WERI-Rb-1 (cell line): ENCODE results near the gene PRR18.
A peak's percentile ranks its signal among the peaks of the same experiment; 100 is the strongest.

Experiments
- DNase-seq: peaks from one replicate; pipeline ENCODE4 v3.0.0-alpha.2; 2020
- H3K27ac ChIP-seq: fragments of 250-450 bp; sonication (Bioruptor Pico); 2 replicates; pipeline ENCODE4 v1.5.1; 2020; ENCODE audit warnings: mild to moderate bottlenecking, moderate library complexity
- H3K27me3 ChIP-seq: fragments of 250-450 bp; sonication (Bioruptor Pico); 2 replicates; pipeline ENCODE4 v1.5.1; 2021; ENCODE audit warnings: mild to moderate bottlenecking, low read depth, moderate library complexity; ENCODE audit not compliant: insufficient read depth, severe bottlenecking
- H3K36me3 ChIP-seq: fragments of 250-450 bp; sonication (Bioruptor Pico); 2 replicates; pipeline ENCODE4 v1.5.1; 2020; ENCODE audit warnings: mild to moderate bottlenecking, moderate library complexity
- H3K4me3 ChIP-seq: 2 replicates; pipeline ENCODE4 v1.5.1; 2011; ENCODE audit warnings: low read depth, mild to moderate bottlenecking, control low read depth, low read length
- H3K9me3 ChIP-seq: fragments of 250-450 bp; sonication (Bioruptor Pico); 2 replicates; pipeline ENCODE4 v1.5.1; 2021; ENCODE audit warnings: mild to moderate bottlenecking, moderate library complexity; ENCODE audit not compliant: severe bottlenecking
- CTCF ChIP-seq: IDR thresholded peaks from 2 replicates; pipeline ENCODE4 v1.5.1; 2011; ENCODE audit warnings: low read depth, mild to moderate bottlenecking, control low read depth, inconsistent platforms, low read length

Gene PRR18

GRCh38 chr6:166308033-166308768 lies at the start of gene PRR18:
TSS of gene PRR18 (minus strand) at chr6:166308392. CDS start at chr6:166308142, 250 bp downstream.
- Histone ChIP-seq H3K27ac (peak within 1 kb of the TSS; percentile 60), H3K9me3 (no peaks in the 10 kb centered on the region)
- no peak for TF ChIP-seq CTCF

GRCh38 chr6:166355552-166355951 lies 47.4 kb upstream of the PRR18 start:
- no peak overlapping the region for H3K27ac ChIP-seq
- no peaks in the 10 kb centered on the region for H3K9me3 ChIP-seq
- no peaks in the 10 kb centered on the region for H3K27me3 ChIP-seq
- no peak overlapping the region for H3K4me3 ChIP-seq
- TF ChIP-seq CTCF = no peak
- no peaks in the 10 kb centered on the region for H3K36me3 ChIP-seq
- DNase-seq = no peak

More at GRCh38 chr6:166308033-166308768, at the start of gene PRR18:
- Histone ChIP-seq H3K27me3 (no peaks in the 10 kb centered on the region), H3K4me3 (peak within 1 kb of the TSS; percentile 72), H3K36me3 (no peaks in the 10 kb centered on the region)
- DNase-seq = peak; percentile 53

- peaks cover under 1% of the 10 kb centered on the region for H3K9me3 ChIP-seq
- no peaks in the 10 kb centered on the region for H3K27me3 ChIP-seq
- H3K27ac ChIP-seq = no peak overlapping the region
- no peak for DNase-seq
- TF ChIP-seq CTCF = no peak
- H3K4me3 ChIP-seq = no peak overlapping the region
- no peaks in the 10 kb centered on the region for H3K36me3 ChIP-seq
Measured at GRCh38 chr6:166354965-166355364, 46.8 kb upstream of the PRR18 start.

GRCh38 chr6:166354143-166354542 lies 46.0 kb upstream of the PRR18 start:
- DNase-seq = no peak
- no peak for TF ChIP-seq CTCF

GRCh38 chr6:166353507-166353906 lies 45.3 kb upstream of the PRR18 start:
- Histone ChIP-seq H3K36me3 (no peaks in the 10 kb centered on the region), H3K27ac (no peak overlapping the region), H3K9me3 (peaks cover 7% of the 10 kb centered on the region), H3K27me3 (no peaks in the 10 kb centered on the region), H3K4me3 (no peak overlapping the region)
- DNase-seq = no peak
- no peak for TF ChIP-seq CTCF

More at GRCh38 chr6:166354143-166354542, 46.0 kb upstream of the PRR18 start:
- no peaks in the 10 kb centered on the region for H3K27me3 ChIP-seq
- H3K9me3 ChIP-seq = peaks cover 7% of the 10 kb centered on the region
- H3K36me3 ChIP-seq = no peaks in the 10 kb centered on the region
- H3K27ac ChIP-seq = no peak overlapping the region
- no peak overlapping the region for H3K4me3 ChIP-seq

- no peak overlapping the region for H3K4me3 ChIP-seq
- TF ChIP-seq CTCF = no peak
Measured at GRCh38 chr6:166352923-166353322, 44.7 kb upstream of the PRR18 start.

More at GRCh38 chr6:166352923-166353322, 44.7 kb upstream of the PRR18 start:
- no peak for DNase-seq
- Histone ChIP-seq H3K36me3 (no peaks in the 10 kb centered on the region), H3K27ac (no peak overlapping the region), H3K27me3 (no peaks in the 10 kb centered on the region), H3K9me3 (peaks cover 7% of the 10 kb centered on the region)
